ENCODE results near the gene EPS8L3.
"Not testable (repeated sequence)": the region's sequence is repeated elsewhere in the genome, so short reads cannot be mapped to it uniquely, and the experiment has no call there.

EPS8L3 gene

GRCh38 chr1:109754738-109755137 lies 9.0 kb downstream of the EPS8L3 start:
- H3K9me3 ChIP-seq (ENCODE audit: control insufficient read depth, low read length), result no peaks in the 10 kb centered on the region
- H3K27me3 ChIP-seq (ENCODE audit: control insufficient read depth, insufficient read depth, low read length), result no peaks in the 10 kb centered on the region
- H3K4me1 ChIP-seq, result no peaks in the 10 kb centered on the region
- no peak overlapping the region for H3K4me3 ChIP-seq (ENCODE audit: low read depth, low read length)
- no peak overlapping the region for H3K27ac ChIP-seq
- H3K79me2 ChIP-seq, result no peaks in the 10 kb centered on the region
- H3K36me3 ChIP-seq (ENCODE audit: control insufficient read depth, insufficient read depth, low read length), result no peaks in the 10 kb centered on the region
- H3K9ac ChIP-seq, result no peak overlapping the region
- H2AFZ ChIP-seq, result no peak overlapping the region
- H3K4me2 ChIP-seq (ENCODE audit: low read length), result no peak overlapping the region
- TF ChIP-seq CTCF (IDR thresholded peaks at IDR 0.05), result no peak

- no peak overlapping the region for H3K9ac ChIP-seq
- TF ChIP-seq CTCF (IDR thresholded peaks at IDR 0.05), result no peak
- H3K4me1 ChIP-seq, result no peaks in the 10 kb centered on the region
- H3K79me2 ChIP-seq, result no peaks in the 10 kb centered on the region
- H3K27ac ChIP-seq, result no peak overlapping the region
- H3K27me3 ChIP-seq (ENCODE audit: control insufficient read depth, insufficient read depth, low read length), result no peaks in the 10 kb centered on the region
- no peaks in the 10 kb centered on the region for H3K9me3 ChIP-seq (ENCODE audit: control insufficient read depth, low read length)
- H3K36me3 ChIP-seq (ENCODE audit: control insufficient read depth, insufficient read depth, low read length), result no peaks in the 10 kb centered on the region
- H3K4me3 ChIP-seq (ENCODE audit: low read depth, low read length), result no peak overlapping the region
- no peak overlapping the region for H2AFZ ChIP-seq
- H3K4me2 ChIP-seq (ENCODE audit: low read length), result no peak overlapping the region
Observed at GRCh38 chr1:109751531-109752260, 12.0 kb downstream of the EPS8L3 start.

GRCh38 chr1:109750920-109751319 lies 12.8 kb downstream of the EPS8L3 start:
- no peaks in the 10 kb centered on the region for H3K4me1 ChIP-seq
- H3K79me2 ChIP-seq, result no peaks in the 10 kb centered on the region
- no peak overlapping the region for H3K4me2 ChIP-seq (ENCODE audit: low read length)
- no peaks in the 10 kb centered on the region for H3K9me3 ChIP-seq (ENCODE audit: control insufficient read depth, low read length)
- no peaks in the 10 kb centered on the region for H3K27me3 ChIP-seq (ENCODE audit: control insufficient read depth, insufficient read depth, low read length)
- no peak overlapping the region for H3K4me3 ChIP-seq (ENCODE audit: low read depth, low read length)
- TF ChIP-seq CTCF (IDR thresholded peaks at IDR 0.05), result no peak
- no peak overlapping the region for H3K27ac ChIP-seq
- no peaks in the 10 kb centered on the region for H3K36me3 ChIP-seq (ENCODE audit: control insufficient read depth, insufficient read depth, low read length)
- H3K9ac ChIP-seq, result no peak overlapping the region
- H2AFZ ChIP-seq, result no peak overlapping the region

GRCh38 chr1:109750241-109750882 lies 13.4 kb downstream of the EPS8L3 start:
- no peak for TF ChIP-seq CTCF (IDR thresholded peaks at IDR 0.05)
- Histone ChIP-seq H3K4me3 (ENCODE audit: low read depth, low read length) (no peak overlapping the region), H3K9me3 (ENCODE audit: control insufficient read depth, low read length) (no peaks in the 10 kb centered on the region), H3K27me3 (ENCODE audit: control insufficient read depth, insufficient read depth, low read length) (no peaks in the 10 kb centered on the region), H3K79me2 (no peaks in the 10 kb centered on the region), H3K9ac (no peak overlapping the region), H3K4me2 (ENCODE audit: low read length) (no peak overlapping the region), H2AFZ (no peak overlapping the region), H3K4me1 (no peaks in the 10 kb centered on the region), H3K36me3 (ENCODE audit: control insufficient read depth, insufficient read depth, low read length) (no peaks in the 10 kb centered on the region), H3K27ac (no peak overlapping the region)

- Histone ChIP-seq H3K27ac (no peak overlapping the region), H3K27me3 (ENCODE audit: control insufficient read depth, insufficient read depth, low read length) (no peaks in the 10 kb centered on the region), H3K36me3 (ENCODE audit: control insufficient read depth, insufficient read depth, low read length) (no peaks in the 10 kb centered on the region), H3K9ac (no peak overlapping the region), H3K4me1 (no peaks in the 10 kb centered on the region), H3K4me3 (ENCODE audit: low read depth, low read length) (no peak overlapping the region), H3K4me2 (ENCODE audit: low read length) (no peak overlapping the region), H3K9me3 (ENCODE audit: control insufficient read depth, low read length) (no peaks in the 10 kb centered on the region), H3K79me2 (no peaks in the 10 kb centered on the region), H2AFZ (no peak overlapping the region)
- no peak for TF ChIP-seq CTCF (IDR thresholded peaks at IDR 0.05)
Observed at GRCh38 chr1:109749221-109749620, 14.5 kb downstream of the EPS8L3 start.

- not testable (repeated sequence) for H2AFZ ChIP-seq; H3K9me3 ChIP-seq (ENCODE audit: control insufficient read depth, low read length); H3K36me3 ChIP-seq (ENCODE audit: control insufficient read depth, insufficient read depth, low read length); H3K27me3 ChIP-seq (ENCODE audit: control insufficient read depth, insufficient read depth, low read length); H3K4me3 ChIP-seq (ENCODE audit: low read depth, low read length); H3K4me1 ChIP-seq; H3K79me2 ChIP-seq; H3K4me2 ChIP-seq (ENCODE audit: low read length); H3K27ac ChIP-seq; H3K9ac ChIP-seq
Observed at GRCh38 chr1:109748311-109748710, 15.4 kb downstream of the EPS8L3 start.
